Activated CD8-positive, alpha-beta memory T cell treated with anti-CD3 and anti-CD28 coated beads for 1 hour (primary cell): Measurements from ENCODE around the gene ANO10.
"Not testable (repeated sequence)": the region's sequence is repeated elsewhere in the genome, so short reads cannot be mapped to it uniquely, and the experiment has no call there.

Experiments used
- DNase-seq, 2 donors: peaks; one replicate each; pipeline ENCODE4 v3.0.0-alpha.2; 2020; ENCODE audit warnings: low read depth in 1 of 2; ENCODE audit errors: extremely low read depth in 1 of 2

ANO10 gene

DNA sequence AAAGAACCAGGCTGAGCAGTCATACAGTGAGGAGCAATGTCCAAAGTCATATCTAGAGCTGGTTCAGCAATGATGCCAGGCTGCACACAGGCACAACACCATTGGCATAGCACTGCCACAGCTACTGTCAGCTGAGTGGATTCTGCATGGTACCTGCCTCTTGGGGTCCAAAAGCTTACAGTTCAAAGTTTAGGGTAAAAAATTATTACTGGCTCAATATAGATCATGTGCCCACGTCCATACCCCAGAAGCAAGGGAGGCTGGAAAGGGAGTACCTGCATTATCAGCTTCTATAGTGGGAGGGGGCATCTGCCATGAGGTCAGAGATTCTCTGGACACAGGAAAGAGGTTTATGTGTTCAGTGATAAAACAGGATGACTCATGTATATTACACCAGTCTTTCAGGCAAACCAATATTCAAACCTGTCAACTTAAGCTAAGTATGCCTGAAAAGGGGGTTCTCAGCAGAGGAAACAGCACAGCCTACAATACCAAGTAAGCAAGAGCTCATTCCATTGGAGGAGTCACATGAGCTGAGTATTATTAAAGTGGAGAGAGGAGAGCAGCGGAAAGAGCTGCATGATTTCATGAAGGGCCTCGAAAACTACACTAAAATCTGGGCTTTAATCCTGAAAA is 99.0 kb downstream of the ANO10 start:
- DNase-seq = no peak

DNA sequence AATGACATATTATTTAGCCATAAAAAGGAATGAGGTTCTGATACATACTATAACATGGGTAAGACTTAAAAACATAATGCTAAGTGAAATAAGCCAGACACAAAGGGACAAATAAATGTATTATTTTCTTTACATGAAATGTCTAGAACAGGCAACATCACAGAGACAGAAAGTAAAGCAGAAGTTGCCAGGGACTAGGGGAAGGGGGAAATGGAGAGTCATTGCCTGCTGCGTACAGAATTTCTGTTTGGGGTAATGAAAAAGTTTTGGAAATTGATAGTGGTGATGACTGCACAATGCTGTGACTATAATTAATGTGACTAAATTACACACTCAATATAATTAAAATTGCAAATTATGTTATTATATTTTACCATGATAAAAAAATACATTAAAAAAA is 99.9 kb downstream of the ANO10 start:
- DNase-seq = no peak

DNA sequence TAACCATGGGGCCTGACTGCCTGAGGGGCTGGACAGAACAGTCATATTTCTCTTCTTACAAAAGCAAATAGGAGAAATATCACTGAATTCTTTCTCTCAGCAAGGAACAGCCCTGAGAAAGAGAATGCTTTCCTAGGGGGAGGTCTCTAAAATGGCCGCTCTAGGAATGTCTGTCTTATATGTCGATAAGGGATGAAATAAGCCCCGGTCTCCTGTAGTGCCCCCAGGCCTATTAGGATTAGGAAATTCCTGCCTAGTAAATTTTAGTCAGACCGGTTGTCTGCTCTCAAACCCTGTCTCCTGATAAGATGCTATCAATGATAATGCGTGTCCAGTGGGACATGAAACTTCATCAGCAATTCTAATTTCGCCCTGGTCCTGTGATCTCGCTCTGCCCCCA is 103.3 kb downstream of the ANO10 start:
- not testable (repeated sequence) for DNase-seq

DNA sequence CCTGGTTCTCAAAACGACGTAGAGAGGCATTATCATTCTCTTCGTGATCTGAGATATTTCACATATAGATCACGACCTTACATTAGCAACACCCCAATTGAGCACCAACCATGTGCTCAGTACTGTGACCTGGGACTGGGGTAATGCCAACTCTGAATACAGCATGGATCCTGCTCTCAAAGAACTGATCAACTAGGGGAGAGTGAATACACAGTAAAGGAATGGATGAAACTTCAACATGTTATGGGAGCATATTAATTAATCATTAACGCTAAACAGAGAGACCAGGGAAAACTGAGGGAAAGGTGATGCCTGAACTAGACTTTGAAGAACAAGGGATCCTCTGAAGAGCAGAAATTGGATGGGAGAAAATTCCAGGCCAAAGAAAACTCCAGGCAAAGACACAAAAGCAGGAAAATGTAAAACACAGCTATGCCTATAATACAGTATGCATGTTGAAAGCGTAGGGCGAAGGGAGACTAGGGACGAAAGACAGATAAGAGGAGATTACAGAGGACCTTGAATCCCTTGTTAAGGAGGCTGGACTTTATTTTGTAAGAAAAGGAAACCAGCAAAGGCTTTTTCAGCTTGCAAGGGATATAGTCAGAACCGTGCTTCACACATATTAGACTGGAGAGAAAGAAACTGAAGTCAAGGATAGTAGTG is 105.7 kb downstream of the ANO10 start:
- no peak for DNase-seq

DNA sequence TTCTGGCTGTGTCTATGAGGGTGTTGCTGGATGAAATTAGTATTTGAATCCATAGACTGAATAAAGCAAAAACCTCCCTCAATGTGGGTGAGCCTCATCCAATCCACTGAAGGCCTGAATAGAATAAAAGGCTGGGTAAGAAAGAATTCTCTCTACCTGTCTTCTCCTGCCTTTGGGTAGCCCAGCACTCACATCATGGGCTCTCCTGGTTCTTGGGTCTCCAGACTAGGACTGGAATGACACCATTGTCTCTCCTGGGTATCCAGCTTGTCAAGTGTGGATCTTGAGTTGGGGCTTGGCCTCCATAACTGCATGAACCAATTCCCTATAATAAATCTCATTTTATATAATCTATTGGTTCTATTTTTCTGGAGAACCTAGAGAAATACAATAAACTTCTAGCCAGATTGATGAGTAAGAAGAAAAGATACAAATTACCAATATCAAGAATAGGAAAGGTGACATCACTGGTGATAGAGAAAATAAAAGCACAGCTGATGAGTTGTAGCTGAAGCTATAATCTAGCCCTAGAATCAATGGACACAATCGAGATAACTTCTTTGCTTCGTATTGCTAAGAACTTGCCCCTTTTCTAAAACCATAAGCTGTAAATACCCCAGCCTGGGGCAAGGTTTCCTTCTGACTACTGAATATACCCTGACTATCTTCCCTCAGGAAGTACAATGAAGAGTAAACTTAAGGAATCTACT is 106.4 kb downstream of the ANO10 start:
- DNase-seq = no peak

DNA sequence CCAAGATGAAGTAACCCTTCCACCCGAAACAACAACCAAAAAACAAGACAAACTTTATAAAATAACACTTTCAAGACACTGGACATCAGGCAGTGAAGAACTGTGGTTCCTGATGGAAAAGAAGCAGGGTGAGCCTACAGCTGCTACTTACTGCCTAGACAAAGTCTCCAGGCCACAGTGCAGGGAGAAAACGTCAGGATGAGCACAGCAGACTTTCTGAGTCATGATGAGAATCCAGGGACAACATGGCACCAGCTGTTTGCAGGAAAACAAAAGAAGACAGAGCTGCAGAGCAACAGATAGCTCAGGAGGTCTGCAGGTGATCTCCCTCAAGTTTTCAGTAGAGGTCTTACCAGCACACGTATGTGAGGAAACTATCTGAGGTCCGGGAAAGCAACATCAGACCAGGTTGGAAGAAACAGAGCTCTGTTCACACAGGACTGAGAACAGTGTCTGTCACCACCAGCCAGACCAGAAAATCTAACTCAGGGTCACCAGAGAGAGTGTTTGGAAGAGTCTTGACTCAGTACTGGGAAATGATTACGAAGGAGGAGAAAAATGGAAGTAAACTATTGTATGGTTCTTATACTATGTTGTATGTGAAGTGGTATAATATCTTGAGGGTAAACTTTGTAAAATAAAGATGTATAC is 108.9 kb downstream of the ANO10 start:
- DNase-seq = no peak

DNA sequence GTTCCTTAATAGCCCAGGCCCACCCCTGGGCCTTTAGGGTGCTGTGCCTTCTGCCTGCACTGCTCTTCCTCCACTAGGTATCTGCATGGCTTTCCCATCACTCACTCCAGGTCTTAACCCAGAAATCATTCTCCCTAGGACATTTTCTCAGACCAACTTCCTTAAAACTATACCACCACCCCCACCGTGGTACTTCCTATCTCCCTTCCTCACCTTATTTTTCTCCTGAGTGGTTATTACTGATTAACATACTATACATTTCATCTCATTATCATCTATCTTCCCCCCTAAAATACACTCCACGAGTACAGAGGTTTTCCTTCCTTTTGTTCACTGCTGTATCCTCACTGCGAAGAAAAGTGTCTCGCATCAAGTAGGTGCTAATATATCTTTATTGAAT is 115.2 kb downstream of the ANO10 start:
- no peak for DNase-seq

DNA sequence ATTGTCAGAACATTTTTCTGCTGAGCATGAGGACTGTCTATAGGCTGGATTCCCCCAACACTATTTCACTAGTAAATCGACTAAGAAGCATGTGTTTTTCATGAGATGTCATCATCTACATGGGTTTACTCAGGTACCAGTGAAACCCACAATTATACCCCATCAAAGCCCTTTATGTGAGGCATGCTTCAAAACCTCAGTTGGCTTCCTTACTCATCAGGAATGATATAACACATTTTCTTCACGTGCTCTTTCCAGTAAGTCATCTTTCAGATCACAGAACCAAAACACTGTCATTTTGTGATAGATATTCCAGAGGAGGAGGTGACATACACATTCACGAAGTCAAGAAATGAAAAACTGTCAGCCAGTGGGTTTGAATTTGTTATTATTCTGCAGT is 116.5 kb downstream of the ANO10 start:
- no peak for DNase-seq

DNA sequence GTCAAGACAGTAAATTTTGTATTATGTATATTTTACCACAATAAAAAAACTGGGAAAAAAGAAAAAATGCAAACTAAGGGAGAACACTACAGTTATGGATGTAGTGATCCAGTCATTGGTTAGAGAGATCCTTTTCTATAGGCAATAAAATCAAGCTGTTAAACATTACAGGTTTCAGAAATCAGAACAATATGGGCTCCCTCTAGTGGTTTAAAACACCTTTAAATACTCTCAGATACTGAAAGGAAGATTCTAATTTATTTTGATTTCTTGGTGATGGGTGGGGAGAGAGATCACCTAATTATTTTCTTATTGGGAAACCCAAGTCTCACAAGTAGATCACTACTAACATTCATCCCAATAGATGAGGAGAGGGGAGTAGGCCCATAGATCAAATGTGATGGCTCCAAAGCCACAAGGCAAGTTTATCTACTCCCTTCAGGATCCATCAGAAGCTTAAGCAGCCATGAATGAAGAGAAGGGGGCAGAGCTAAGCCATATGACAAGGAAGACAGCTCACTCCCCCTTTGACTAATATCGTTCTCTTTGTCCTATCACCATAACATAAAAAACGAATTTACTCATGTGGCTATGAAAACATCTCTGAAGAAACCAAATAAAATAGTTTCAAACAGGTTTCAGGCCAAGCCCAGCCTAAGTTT is 118.6 kb downstream of the ANO10 start:
- no peak for DNase-seq

DNA sequence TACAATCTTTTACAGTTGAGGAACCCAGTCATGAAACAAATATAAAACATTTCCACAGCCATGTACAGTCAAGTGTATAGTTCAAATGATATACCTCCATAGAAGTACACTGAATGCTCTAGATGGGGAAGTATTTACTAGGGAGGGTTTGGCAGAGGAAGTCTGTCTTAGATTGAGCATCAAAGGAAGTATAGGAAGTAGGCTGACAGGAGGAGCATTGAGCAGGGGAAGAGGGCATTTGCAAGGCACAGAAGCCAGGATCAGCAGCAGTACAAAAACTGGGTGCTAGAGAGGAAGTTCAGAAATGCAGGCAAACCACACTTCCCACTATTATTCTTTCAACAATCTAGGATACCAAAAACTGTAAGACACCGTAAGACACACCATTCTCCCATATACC is 122.6 kb downstream of the ANO10 start:
- no peak for DNase-seq

DNA sequence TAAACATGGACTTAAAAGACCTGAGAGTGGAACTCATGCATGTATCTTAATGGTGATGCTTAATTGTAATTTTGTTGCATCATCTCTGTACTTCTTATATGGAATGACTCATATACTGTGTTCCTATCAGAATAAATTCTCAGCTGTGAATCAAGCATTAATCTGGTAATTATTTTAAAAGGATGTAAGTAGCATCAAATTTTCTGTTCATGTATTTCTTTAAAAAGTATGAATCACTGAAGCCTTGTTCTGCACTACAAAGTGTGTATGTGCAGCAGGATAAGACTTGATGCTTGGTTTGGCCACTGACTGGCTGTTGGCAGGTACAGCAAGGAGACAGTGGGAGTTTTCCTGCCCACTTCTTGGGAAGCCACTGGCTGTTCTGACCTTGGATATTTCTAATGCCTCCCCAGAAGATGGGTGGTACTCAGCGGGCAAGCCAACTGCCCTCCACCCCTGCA is 123.9 kb downstream of the ANO10 start:
- DNase-seq = no peak

DNA sequence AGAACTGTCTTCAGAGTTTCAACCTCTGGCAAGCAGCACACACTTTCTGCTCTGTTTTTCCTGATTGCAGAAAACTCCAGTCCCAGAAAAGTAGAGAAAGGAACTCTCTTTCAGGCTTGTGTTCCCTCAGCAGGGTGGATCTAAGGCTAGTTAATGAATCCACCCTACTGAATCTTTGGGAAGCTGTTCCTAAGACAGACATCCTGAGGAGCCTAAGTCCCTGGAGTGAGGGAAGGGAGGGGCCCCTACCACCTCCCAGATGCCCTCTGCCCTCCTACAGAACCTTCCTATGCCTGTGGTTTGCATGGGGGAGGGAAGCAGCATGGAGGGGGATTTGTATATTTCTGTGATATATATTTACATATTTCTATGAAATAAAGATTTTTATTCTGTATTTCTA is 124.4 kb downstream of the ANO10 start:
- DNase-seq = no peak

DNA sequence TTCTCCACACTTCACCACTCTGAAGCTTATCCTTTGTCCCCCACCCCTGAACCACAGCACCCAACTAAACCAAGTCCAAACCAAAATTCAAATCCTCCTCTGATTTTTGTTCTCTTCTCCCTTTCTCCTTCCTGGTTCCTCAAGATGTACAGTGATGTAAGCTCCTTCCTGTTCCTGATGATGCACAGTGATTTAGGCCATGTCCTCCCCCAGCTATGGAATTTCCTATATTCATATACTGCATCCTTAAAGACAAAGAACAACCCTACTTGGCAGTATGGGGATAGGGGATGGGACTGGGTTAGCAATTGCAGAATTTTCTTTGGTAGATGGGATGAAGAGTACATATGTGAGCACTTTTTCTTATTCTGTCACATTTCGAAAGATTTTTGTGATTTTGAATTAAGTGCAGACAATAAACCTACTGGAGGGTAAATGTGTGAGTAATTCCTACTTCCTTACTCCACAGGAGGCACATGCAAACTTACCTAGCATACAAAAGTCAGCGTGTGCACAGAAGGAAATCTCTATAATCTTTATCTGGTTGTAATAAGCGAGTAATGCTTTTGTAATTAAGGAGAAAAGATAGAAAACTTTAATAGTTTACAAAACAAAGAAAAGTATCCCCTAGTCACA is 125.0 kb downstream of the ANO10 start:
- no peak for DNase-seq

DNA sequence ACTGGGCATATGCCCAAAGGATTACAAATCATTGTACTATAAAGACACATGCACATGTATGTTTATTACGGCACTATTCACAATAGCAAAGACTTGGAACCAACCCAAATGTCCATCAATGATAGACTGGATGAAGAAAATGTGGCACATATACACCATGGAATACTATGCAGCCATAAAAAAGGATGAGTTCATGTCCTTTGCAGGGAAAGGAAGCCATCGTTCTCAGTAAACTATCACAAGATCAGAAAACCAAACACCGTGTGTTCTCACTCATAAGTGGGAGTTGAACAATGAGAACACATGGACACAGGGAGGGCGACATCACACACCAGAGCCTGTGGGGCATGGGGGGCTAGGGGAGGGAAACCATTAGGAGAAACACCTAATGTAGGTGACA is 128.9 kb downstream of the ANO10 start:
- DNase-seq = not testable (repeated sequence)

DNA sequence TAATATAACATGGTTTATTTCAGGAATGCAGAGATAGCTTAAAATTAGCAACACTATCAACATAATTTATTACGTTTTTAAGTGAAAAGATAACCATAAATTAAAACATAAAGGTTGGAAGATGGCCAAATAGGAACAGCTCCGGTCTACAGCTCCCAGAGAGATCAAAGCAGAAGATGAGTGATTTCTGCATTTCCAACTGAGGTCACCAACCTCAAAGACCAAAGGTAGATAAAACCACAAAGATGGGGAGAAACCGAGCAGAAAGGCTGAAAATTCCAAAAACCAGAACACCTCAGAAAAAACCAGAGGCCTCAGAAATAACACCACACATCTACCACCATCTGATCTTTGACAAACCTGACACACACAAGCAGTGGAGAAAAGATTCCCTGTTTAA is 130.0 kb downstream of the ANO10 start:
- DNase-seq = not testable (repeated sequence)

DNA sequence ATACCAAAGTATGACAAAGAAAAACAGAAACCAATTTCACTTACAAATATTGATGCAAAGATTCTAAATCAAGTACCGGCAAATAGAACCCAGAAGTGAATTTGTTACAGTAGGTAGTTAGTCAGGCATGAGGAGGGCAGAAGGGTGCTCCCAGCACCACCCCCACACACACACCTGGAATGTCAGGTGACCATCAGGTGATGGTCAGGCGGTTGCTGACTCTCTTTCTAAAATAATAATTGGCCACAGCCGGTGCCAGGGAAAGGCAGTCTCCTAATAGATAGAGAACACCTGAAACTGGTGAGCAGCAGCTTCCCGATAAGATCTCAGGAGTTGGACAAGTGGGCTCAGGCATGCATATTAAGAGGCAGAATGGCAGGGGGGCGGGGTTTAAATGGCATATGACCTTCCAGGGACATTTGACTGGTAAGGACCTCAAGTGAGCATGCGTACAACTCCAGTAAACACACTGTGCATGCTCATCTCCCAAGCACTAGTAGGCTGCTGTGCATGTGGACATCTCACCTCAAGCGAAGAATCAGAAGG is 131.1 kb downstream of the ANO10 start:
- DNase-seq = no peak

DNA sequence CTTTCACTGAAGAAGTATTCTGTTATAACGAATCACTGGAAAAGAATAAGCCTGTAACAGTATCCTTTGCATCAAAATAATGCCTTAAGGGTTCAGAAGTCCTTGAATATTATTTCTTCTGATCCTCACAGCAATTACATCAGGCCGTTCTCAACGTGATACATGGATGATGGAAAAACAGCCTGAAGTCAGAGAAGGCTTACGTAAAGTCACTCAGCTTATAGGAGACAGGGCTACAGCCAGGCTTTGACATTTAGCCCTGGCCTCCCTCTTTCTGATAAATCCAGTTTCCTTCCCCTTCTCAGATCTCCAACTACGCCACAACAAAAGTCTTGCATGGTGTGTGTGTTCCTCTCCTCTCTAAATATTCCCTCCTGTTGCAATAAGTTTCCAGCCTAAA is 131.9 kb downstream of the ANO10 start:
- no peak for DNase-seq

DNA sequence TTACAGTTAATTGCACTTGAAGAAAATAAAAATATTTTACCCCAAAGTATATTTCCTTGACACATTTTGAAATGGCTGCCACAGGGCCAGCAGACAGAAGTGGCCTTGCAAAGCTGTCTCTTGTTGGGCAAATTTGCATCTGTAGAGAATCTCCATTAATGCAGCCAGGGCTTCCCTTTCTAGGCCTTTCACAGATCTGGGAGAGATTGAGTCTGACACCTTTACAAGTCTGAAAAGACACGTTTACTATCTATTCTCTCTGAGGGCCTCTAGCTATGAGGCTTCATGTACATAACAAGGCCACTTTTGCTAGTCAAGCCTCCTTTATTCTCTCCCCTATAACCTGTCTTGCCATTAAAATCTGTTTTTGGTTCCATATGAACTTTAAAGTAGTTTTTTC is 135.9 kb downstream of the ANO10 start:
- DNase-seq = no peak

DNA sequence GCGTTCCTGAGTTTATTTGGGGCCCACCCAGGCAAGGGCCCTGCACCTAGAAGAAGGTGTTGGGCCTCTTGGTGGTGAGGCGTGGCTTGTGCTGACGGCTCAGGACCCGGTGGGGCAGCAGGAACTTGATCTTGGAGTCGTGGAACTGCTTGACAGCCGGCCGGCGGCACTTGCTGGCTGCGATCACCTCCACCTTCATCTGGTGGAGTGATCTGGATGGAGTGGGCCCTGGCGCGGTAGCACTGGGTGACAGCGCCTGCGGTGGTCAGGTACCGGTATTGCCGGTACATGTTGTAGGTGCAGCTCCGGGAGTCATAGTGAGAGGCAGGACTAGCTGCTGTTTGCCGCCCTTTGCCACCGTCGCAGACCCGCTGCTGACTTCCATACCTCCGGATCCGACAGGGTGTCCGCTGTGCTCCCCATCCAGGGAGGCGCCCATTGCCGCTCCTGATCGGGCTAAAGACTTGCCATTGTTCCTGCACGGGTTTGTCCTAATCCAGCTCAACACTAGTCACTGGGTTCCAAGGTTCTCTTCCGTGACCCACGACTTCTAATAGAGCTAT is 136.8 kb downstream of the ANO10 start:
- DNase-seq = no peak

DNA sequence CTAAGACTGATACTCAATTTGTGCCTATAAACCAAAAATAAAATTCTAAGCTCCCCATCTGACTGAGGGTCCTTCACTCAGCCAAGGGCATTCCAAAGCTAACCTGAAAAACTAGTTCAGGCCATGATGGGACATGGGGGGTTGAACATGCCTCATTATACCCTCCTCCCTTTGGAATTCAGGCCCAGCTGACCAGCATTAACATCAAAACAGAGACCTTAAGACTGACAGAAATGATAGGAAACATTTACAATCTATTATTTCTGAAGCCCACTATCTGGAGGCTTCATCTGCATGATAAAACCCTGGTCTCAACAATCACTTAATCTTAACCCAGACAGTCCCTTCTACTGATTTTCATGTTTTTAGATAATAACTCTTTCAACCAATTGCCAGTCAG is 140.4 kb downstream of the ANO10 start:
- no peak for DNase-seq
